CD4-positive, alpha-beta memory T cell (primary cell): ENCODE measurements around the gene SCFD2. TPM values are rescaled to one million over a fixed set of nuclear protein-coding genes. Genes with fewer than 3 reads are reported as not detected.

ENCODE experiments used
- CTCF ChIA-PET: fragments of 350-600 bp; sonication (Branson Sonifier 250); formaldehyde crosslinking; loops from one replicate; lab custom pipeline; 2021; ENCODE audit warnings: inconsistent platforms; ENCODE audit not compliant: partially characterized antibody; lab: Charles Lee
- POLR2A ChIA-PET: fragments of 350-600 bp; sonication (Branson Sonifier 250); formaldehyde crosslinking; loops from one replicate; lab custom pipeline; 2021; ENCODE audit not compliant: partially characterized antibody; lab: Charles Lee
- DNase-seq, 5 donors: peaks; one replicate each; pipeline versions ENCODE4 v3.0.0 to v3.0.0-alpha.2; 2020 to 2022; ENCODE audit warnings: mixed read lengths in 1 of 5
- H3K27ac ChIP-seq: one replicate; pipeline ENCODE4 v1.7.0; 2013; ENCODE audit warnings: low read depth, low read length
- H3K27me3 ChIP-seq: 2 replicates; pipeline ENCODE4 v1.7.0; 2013; ENCODE audit warnings: mild to moderate bottlenecking, low read length, moderate library complexity; ENCODE audit not compliant: insufficient read depth
- H3K36me3 ChIP-seq: 2 replicates; pipeline ENCODE4 v1.7.0; 2013; ENCODE audit warnings: mild to moderate bottlenecking, low read length, moderate library complexity; ENCODE audit not compliant: insufficient read depth
- H3K4me1 ChIP-seq: 2 replicates; pipeline ENCODE4 v1.7.0; 2013; ENCODE audit warnings: mild to moderate bottlenecking, low read length, moderate library complexity; ENCODE audit not compliant: insufficient read depth
- H3K4me3 ChIP-seq, 2 donors: one replicate each; pipeline ENCODE4 v1.7.0; 2013; ENCODE audit warnings: low read length in 2 of 2, mild to moderate bottlenecking in 1 of 2
- H3K9me3 ChIP-seq, 2 donors: one replicate each; pipeline ENCODE4 v1.7.0; 2013; ENCODE audit warnings: low read length in 2 of 2, control low read depth in 1 of 2; ENCODE audit not compliant: control insufficient read depth in 1 of 2
- H3K27ac Mint-ChIP-seq, 7 donors: one replicate each; pipeline ENCODE4 v1.8.0; 2020 to 2021; ENCODE audit warnings: mixed read lengths in 7 of 7, mild to moderate bottlenecking in 6 of 7, inconsistent platforms in 3 of 7, moderate library complexity in 3 of 7
- H3K27me3 Mint-ChIP-seq, 2 donors: one replicate each; pipeline ENCODE4 v1.8.0; 2020 to 2021; ENCODE audit warnings: mixed read lengths in 2 of 2
- H3K36me3 Mint-ChIP-seq, 2 donors: one replicate each; pipeline ENCODE4 v1.8.0; 2020 to 2021; ENCODE audit warnings: mixed read lengths in 2 of 2, inconsistent platforms in 1 of 2, mild to moderate bottlenecking in 1 of 2
- H3K4me1 Mint-ChIP-seq, 4 donors: one replicate each; pipeline ENCODE4 v1.8.0; 2020 to 2021; ENCODE audit warnings: mixed read lengths in 4 of 4, mild to moderate bottlenecking in 1 of 4
- H3K4me3 Mint-ChIP-seq, 8 donors: one replicate each; pipeline ENCODE4 v1.8.0; 2020 to 2021; ENCODE audit warnings: mixed read lengths in 8 of 8, mild to moderate bottlenecking in 7 of 8, moderate library complexity in 6 of 8, inconsistent platforms in 3 of 8
- H3K9me3 Mint-ChIP-seq, 8 donors: one replicate each; pipeline ENCODE4 v1.8.0; 2020 to 2021; ENCODE audit warnings: mixed read lengths in 8 of 8, mild to moderate bottlenecking in 5 of 8, inconsistent platforms in 3 of 8, moderate library complexity in 1 of 8
- intact Hi-C: fragments of 100-400 bp; cut with micrococcal nuclease; formaldehyde crosslinking; loops from one replicate; pipeline ENCODE4 v1.15.1; 2023
- polyA plus RNA-seq, 2 donors: library from polyadenylated mRNA; unstranded; fragments of 300-500 nt; fragmentation: Illumina TruSeq; gene quantifications; one replicate each; pipeline ENCODE4 v1.2.3, GENCODE V29; 2021
- total RNA-seq, 2 experiments: library from RNA; stranded (reverse); gene quantifications; one replicate each; pipeline ENCODE4 v1.2.3, GENCODE V29; 2021

The SCFD2 gene
- total and polyA plus RNA-seq, 4 experiments from 2014 or later = 12.4 to 21.2 (median 13.5) TPM

DNA sequence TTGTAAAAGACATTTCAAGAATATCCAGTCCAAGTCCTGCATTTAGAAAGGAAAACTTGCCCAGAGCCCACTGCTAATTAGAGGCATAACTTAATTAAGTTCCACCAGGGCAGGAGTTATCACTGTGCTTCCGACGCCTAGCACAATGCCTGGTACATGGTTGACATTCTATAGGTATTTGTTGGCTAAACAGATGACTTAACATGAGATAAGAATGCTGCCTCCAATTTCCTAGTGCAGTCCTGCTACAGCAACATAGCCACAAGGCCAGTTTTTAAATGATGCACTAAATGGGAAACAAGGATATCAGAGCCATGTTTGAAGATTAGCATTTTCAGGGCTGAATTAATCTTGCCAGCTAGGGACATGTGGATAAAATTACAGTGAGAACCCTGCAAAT lies 339.6 kb downstream of the SCFD2 start:
- Histone ChIP-seq H3K4me1 (no peaks in the 10 kb centered on the region), H3K27me3 (no peaks in the 10 kb centered on the region), H3K27ac (no peak overlapping the region), H3K9me3 (no peaks in the 10 kb centered on the region), H3K36me3 (no peaks in the 10 kb centered on the region), H3K4me3 (no peak overlapping the region)
- CTCF ChIA-PET = no interaction called here
- intact Hi-C loops = no loop called here
- Mint-ChIP-seq H3K4me3 (no peak overlapping the region), H3K9me3 (peaks cover 0 to under 1% (median 0%) of the 10 kb centered on the region in 8 donors), H3K4me1 (peaks cover 0 to 4% (median under 1%) of the 10 kb centered on the region in 4 donors), H3K27ac (no peak overlapping the region), H3K27me3 (no peaks in the 10 kb centered on the region), H3K36me3 (peaks cover 4 to 18% of the 10 kb centered on the region in 2 donors)
- POLR2A ChIA-PET = no interaction called here
- DNase-seq = no peak

DNA sequence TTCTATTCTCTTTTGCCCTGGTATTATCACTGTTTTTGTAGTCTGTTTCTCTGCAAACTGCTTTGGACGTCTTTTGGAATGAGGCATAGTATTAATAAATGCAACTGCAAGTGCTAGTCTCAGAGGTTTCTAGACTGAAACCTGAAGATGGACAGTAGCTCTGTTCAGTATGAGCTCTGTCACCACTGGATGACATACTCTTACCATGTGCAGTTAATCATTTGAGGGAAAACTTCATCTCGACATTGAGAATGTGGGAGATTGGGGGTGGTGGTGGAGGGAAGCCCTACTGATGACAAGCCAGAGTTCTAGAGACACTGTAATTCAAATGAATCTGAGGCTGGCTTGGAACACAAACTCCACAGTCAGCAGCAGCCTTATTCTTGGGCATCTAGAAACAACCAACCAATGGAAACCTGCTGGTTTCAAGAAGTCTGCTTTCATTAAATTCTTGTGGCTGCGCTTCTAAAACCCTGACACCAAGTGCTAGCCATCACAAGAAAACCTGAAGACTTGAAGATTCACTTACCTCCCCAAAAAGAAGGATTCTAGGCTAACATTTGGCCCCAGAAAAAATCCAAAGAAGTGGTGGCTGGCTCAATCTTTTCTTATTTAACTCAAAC lies 342.1 kb downstream of the SCFD2 start:
- POLR2A ChIA-PET = no interaction called here
- Histone ChIP-seq H3K27me3 (no peaks in the 10 kb centered on the region), H3K36me3 (no peaks in the 10 kb centered on the region), H3K4me3 (no peak overlapping the region), H3K4me1 (no peaks in the 10 kb centered on the region), H3K27ac (no peak overlapping the region), H3K9me3 (no peaks in the 10 kb centered on the region)
- DNase-seq = no peak
- H3K4me3 Mint-ChIP-seq = no peak overlapping the region
- CTCF ChIA-PET = no interaction called here
- no peaks in the 10 kb centered on the region for H3K9me3 Mint-ChIP-seq
- peaks cover 0 to 4% (median 2%) of the 10 kb centered on the region in 4 donors for H3K4me1 Mint-ChIP-seq
- no peaks in the 10 kb centered on the region for H3K27me3 Mint-ChIP-seq
- peaks cover 1 to 18% of the 10 kb centered on the region in 2 donors for H3K36me3 Mint-ChIP-seq
- intact Hi-C loops = no loop called here
- H3K27ac Mint-ChIP-seq = no peak overlapping the region

DNA sequence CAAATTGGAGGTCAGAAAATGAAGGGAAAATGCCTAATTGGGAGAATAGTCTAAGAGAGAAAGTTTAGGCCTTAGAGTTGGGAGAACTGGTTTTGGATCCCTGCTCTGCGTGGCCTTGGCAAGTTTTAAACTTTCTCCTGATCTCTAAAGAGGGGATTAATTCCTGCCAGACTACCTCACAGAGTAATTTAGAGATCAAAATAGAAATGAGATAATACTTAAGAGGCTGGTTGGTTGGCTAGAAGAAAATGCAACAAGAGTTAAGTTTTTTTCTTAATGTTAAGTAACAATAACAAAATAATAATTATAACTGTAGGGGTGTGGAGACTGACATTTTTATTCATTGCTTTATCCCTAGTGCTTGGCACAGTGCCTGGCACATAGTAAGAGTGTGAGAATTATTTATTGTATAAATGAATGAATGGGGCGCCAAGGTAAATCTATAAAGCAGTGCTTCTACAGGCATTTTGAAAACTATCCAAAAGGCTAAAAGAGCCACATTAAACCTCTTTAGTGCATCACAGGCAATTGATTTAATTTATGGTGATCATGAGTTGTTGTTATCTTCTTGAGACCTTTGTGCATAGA lies 343.3 kb downstream of the SCFD2 start:
- H3K4me3 ChIP-seq = no peak overlapping the region
- DNase-seq = no peak
- intact Hi-C loops = no loop called here
- Mint-ChIP-seq H3K36me3 (peaks cover 0 to 13% of the 10 kb centered on the region in 2 donors), H3K4me3 (no peak overlapping the region), H3K4me1 (peaks cover 0 to 4% (median 1%) of the 10 kb centered on the region in 4 donors), H3K27ac (no peak overlapping the region), H3K27me3 (no peaks in the 10 kb centered on the region), H3K9me3 (no peaks in the 10 kb centered on the region)
- H3K27ac ChIP-seq = no peak overlapping the region
- ChIA-PET POLR2A (no interaction called here), CTCF (no interaction called here)
- no peaks in the 10 kb centered on the region for H3K9me3 ChIP-seq
- H3K27me3 ChIP-seq = no peaks in the 10 kb centered on the region
- no peaks in the 10 kb centered on the region for H3K4me1 ChIP-seq
- H3K36me3 ChIP-seq = no peaks in the 10 kb centered on the region

DNA sequence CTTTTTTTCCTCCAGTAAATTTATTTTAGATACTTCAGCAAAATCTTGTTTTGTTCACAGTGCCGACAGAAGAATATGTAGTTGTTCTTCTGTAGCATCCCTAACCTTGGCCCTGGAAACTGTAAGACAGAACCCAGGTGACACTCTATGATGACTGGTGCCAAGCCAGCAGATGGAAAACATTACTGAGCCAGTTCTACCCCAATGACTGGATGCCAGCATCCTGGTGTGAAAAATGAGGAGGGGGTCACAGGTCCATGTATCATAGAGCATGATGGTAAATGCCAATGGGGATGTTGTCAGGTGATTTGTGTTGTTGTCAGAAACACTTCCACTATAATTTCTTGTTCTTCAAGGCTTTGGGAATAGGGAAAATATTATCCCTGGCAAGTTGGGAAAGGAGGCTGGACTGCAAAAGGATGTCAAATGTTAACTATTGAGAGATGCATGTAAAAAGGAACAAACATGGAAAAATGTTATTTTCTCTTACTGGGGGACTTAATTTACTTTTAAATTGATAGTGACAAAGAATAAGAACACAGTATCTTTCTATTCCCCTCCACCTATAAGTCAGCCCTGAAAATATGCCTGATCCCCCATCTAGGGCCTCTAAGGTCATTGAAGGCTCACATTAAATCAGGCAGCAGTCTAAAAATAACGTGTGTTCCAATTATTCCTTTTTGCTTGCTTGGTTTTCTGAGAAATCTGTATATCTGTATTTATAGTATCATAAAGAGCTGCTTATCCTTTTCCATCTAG lies 343.9 kb downstream of the SCFD2 start:
- CTCF ChIA-PET = no interaction called here
- Mint-ChIP-seq H3K4me1 (peaks cover 0 to 4% (median 3%) of the 10 kb centered on the region in 4 donors), H3K27me3 (no peaks in the 10 kb centered on the region)

DNA sequence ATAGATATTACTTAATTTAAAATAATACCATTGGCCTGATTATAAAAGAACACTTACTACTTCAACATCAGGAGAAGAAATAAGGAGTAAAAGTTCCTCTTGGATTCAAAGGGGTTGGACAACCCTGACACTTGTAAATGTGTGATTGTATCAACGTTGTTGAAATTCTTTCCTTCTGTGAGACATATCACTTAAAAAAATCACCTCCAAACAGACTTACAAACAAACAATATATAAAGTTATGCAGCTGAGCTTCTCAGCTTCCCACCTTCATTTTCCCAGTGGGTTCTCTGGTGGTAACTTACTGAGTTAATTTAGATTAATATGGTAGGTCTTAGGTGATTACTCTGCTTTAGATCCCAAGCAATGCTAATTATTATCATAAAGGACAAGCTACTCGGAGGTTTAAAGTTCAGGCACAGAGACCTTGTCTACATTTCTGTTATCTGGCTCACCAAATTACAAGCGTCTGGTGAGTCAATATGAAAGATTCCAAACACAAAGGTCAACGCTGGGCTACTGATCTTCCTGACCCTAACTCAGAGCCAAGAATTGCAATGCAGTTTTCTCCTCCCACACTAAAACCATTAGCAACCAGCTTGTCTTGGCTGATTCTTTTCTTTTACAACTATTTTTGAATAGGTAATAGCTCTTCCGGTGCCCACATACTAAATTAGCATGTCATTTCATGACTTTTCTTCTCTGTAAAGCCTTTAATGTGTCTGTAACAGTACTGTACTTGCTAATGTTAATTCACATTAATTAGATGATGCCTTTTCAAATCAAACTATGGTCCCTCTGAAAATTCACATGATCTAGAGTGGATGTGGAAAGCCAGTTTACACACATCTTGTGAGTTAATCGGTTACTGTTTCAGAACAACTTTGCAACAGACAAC lies 346.1 kb downstream of the SCFD2 start:
- H3K27me3 Mint-ChIP-seq = no peaks in the 10 kb centered on the region
- no peak overlapping the region for H3K27ac Mint-ChIP-seq
- no peak overlapping the region for H3K4me3 Mint-ChIP-seq
- H3K4me1 Mint-ChIP-seq = peaks cover 0 to 4% (median 3%) of the 10 kb centered on the region in 4 donors
- DNase-seq = no peak
- H3K9me3 ChIP-seq = no peaks in the 10 kb centered on the region
- H3K27me3 ChIP-seq = no peaks in the 10 kb centered on the region
- H3K27ac ChIP-seq = no peak overlapping the region
- H3K4me3 ChIP-seq = no peak overlapping the region
- H3K4me1 ChIP-seq = no peaks in the 10 kb centered on the region
- H3K36me3 Mint-ChIP-seq = no peaks in the 10 kb centered on the region
- ChIA-PET POLR2A (no interaction called here), CTCF (no interaction called here)
- no peaks in the 10 kb centered on the region for H3K9me3 Mint-ChIP-seq
- no peaks in the 10 kb centered on the region for H3K36me3 ChIP-seq
- intact Hi-C loops = no loop called here

More for the DNA sequence above, 343.9 kb downstream of the SCFD2 start:
- POLR2A ChIA-PET = no interaction called here
- no peaks in the 10 kb centered on the region for H3K27me3 ChIP-seq
- no peak overlapping the region for H3K27ac Mint-ChIP-seq
- no peak overlapping the region for H3K27ac ChIP-seq
- peaks cover 0 to 9% of the 10 kb centered on the region in 2 donors for H3K36me3 Mint-ChIP-seq
- H3K4me3 Mint-ChIP-seq = no peak overlapping the region
- no peaks in the 10 kb centered on the region for H3K36me3 ChIP-seq
- intact Hi-C loops = no loop called here
- no peaks in the 10 kb centered on the region for H3K9me3 ChIP-seq
- DNase-seq = no peak
- no peaks in the 10 kb centered on the region for H3K9me3 Mint-ChIP-seq
- H3K4me1 ChIP-seq = no peaks in the 10 kb centered on the region
- no peak overlapping the region for H3K4me3 ChIP-seq

DNA sequence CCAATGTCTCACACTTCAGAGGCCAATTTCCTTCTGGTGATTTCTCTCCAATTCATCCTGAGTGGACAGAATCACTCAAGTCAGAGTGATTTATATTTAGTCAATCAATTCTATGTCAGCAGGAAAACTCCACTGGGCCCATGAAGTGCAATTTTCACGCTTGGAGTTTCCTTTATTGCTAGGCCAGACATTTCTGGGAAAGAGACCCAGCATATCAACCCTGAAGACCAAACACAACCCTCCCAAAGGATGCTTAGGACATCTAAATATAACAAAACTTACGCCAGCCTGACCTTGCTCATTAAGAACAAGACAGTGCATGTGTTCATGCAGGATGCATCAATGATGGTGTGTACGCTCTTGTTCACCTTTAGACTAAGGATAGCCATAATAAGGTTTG lies 347.4 kb downstream of the SCFD2 start:
- peaks cover 10% of the 10 kb centered on the region for H3K4me1 ChIP-seq
- ChIA-PET CTCF (no interaction called here), POLR2A (no interaction called here)
- H3K4me3 Mint-ChIP-seq = no peak overlapping the region
- peaks cover 7 to 13% (median 9%) of the 10 kb centered on the region in 4 donors for H3K4me1 Mint-ChIP-seq
- H3K9me3 Mint-ChIP-seq = no peaks in the 10 kb centered on the region
- H3K27me3 ChIP-seq = no peaks in the 10 kb centered on the region
- H3K4me3 ChIP-seq = no peak overlapping the region
- H3K27ac ChIP-seq = no peak overlapping the region
- H3K27me3 Mint-ChIP-seq = no peaks in the 10 kb centered on the region
- H3K36me3 Mint-ChIP-seq = no peaks in the 10 kb centered on the region
- intact Hi-C loops = no loop called here
- DNase-seq = no peak
- H3K9me3 ChIP-seq = no peaks in the 10 kb centered on the region
- H3K27ac Mint-ChIP-seq = no peak overlapping the region
- no peaks in the 10 kb centered on the region for H3K36me3 ChIP-seq
